Measurements from ENCODE around the gene ABHD14A. TPM values are rescaled to one million over a fixed set of nuclear protein-coding genes. Genes with fewer than 3 reads are reported as not detected.
A peak's percentile ranks its signal among the peaks of the same experiment; 100 is the strongest.
"Not testable (repeated sequence)": the region's sequence is repeated elsewhere in the genome, so short reads cannot be mapped to it uniquely, and the experiment has no call there.

The ABHD14A gene
- total RNA-seq, 1 experiment from 2014 or later = 9.9 TPM

DNA sequence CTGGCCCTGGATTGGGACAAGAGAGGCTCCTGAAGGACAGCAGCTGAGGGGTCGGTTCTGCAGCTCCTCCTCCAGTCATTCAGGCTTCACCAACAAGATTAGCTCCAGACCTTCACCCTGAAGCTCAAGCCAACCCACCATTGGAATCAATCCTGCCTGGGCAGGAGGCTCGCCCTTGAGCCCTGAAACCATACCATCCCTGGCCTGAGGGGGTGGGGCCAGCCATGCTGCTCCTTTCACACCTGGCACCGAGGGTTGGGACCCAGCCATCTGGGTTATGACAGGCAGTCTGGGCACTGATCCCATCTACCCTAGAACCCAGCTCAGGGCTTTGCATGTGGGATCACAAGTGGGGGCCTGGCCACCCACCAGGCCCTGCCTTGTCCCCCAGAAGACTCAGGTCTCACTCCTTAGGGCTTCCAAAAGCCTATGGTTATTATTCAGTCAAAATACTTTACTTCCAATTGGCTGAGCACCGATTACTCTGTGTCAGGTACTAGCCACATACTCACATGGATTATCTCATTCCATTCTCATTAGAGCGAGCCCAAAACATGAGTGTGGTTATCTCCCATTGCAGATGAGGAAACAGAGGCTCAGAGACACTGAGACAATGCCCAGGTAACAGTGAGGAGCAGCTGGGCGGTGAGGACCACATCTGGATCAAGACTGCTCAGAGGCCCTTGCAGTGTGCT, 4.1 kb upstream of the ABHD14A start:
- no peak for DNase-seq (ENCODE audit: low read depth)

- DNase-seq (ENCODE audit: low read depth) = no peak
Measured at GRCh38 chr3:51971350-51971749, 3.5 kb upstream of the ABHD14A start.

GRCh38 chr3:51974277-51974962, 444 bp upstream of the ABHD14A start:
- no peak for DNase-seq (ENCODE audit: low read depth)

- DNase-seq (ENCODE audit: low read depth) = peak; percentile 43
Measured at GRCh38 chr3:51975852-51976549, 1.1 kb downstream of the ABHD14A start.

- DNase-seq (ENCODE audit: low read depth) = no peak
Measured at GRCh38 chr3:51977446-51978142, 2.7 kb downstream of the ABHD14A start.

DNA sequence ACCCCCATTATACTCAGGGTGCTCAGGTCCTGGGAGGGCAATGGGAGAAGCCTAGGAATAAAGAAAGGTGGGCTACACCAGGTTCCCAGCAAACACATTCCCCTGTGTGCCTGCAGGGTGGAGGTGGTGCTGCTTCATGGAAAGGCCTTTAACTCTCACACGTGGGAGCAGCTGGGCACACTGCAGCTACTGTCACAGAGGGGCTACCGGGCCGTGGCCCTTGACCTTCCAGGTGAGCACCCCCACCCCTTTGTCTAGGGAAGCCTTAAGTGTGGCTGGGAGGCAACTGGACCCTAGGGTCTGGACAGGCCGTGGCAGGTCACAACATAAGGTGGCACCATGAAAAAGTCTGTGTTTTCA, 3.3 kb downstream of the ABHD14A start:
- no peak for DNase-seq (ENCODE audit: low read depth)

- no peak for DNase-seq (ENCODE audit: low read depth)
Measured at GRCh38 chr3:51980253-51980652, 5.4 kb downstream of the ABHD14A start.

GRCh38 chr3:51982352-51982837, 7.5 kb downstream of the ABHD14A start:
- peak; percentile 49 for DNase-seq (ENCODE audit: low read depth)

GRCh38 chr3:51982838-51983577, 8.1 kb downstream of the ABHD14A start, which contains the start of gene ACY1:
ACY1 (plus strand) TSS chr3:51983535; CDS start chr3:51984065, 530 bp downstream.
- DNase-seq (ENCODE audit: low read depth) = peak; percentile 81

DNA sequence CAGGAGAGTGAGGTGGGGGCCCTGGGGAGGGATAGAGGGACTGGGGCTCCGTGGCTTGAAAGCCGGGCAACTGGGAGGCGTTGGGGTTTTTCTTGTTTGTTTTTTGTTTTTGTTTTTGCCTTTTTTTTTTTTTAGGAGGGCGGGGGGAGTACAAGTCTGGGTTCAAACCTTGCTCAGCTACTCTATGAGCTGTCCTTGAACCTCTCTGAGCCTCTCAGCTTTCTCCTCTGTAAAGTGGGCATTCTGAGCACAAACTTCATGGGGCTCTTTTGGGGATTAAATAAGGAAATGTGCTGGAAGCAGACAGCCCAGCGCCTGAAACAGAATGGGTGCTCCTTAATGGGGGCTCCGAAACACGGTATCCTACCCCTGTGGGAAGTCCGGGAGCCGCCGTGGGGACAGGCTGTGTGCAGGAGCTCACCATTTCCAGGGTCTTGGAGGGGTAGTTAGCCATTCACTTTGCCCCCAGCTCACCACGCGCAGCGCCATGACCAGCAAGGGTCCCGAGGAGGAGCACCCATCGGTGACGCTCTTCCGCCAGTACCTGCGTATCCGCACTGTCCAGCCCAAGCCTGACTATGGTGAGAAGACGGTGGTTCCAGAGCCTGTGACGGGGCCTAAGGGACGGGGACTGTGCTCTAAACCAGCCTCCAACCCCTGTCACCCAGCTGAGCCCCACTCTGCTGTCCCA, 8.9 kb downstream of the ABHD14A start:
- no peak for DNase-seq (ENCODE audit: low read depth)

GRCh38 chr3:51984269-51984647, 9.4 kb downstream of the ABHD14A start:
- no peak for DNase-seq (ENCODE audit: low read depth)

GRCh38 chr3:51985063-51985462, 10.2 kb downstream of the ABHD14A start:
- DNase-seq (ENCODE audit: low read depth) = no peak

- no peak for DNase-seq (ENCODE audit: low read depth)
Measured at GRCh38 chr3:51986010-51986947, 11.4 kb downstream of the ABHD14A start.

DNA sequence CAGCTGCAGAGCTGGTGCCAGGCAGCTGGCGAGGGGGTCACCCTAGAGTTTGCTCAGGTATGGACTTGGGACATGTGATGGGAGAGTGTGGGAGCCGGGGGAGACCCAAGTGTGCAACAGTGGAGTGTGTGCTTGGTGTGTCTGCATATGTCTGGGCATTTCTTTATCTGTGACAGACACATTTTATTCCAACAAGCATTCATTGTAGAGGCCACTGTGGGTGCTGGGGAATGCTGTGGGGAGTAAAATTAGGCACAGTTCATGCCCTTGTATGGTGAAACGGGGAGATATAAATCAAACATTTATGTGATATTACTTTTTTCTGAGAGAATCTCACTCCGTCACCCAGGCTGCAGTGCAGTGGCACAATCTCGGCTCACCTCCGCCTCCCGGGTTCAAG, 12.7 kb downstream of the ABHD14A start:
- no peak for DNase-seq (ENCODE audit: low read depth)

- DNase-seq (ENCODE audit: low read depth) = no peak
Measured at GRCh38 chr3:51988286-51989146, 13.7 kb downstream of the ABHD14A start.

DNA sequence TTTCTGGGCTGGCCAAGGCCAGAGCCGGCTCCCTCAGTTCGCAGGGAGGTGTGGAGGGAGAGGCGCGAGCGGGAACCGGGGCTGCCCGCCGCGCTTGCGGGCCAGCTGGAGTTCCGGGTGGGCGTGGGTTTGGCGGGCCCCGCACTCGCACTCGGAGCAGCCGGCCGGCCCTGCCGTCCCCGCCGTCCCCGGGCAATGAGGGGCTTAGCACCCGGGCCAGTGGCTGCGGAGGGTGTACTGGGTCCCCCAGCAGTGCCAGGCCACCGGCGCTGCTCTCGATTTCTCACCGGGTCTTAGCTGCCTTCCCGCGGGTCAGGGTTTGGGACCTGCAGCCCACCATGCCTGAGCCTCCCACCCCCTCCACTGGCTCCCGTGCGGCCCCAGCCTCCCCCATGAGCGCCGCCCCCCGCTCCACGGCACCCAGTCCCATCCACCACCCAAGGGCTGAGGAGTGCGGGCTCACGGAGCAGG, 15.7 kb downstream of the ABHD14A start:
- not testable (repeated sequence) for DNase-seq (ENCODE audit: low read depth)

GRCh38 chr3:51992017-51992682, 17.3 kb downstream of the ABHD14A start:
- DNase-seq (ENCODE audit: low read depth) = no peak

- not testable (repeated sequence) for DNase-seq (ENCODE audit: low read depth)
Measured at GRCh38 chr3:51993657-51994056, 18.8 kb downstream of the ABHD14A start.

Measured in M059J (cell line).